Stomach (tissue), 4 donors: ENCODE results near the gene GRIK2.

Source experiments
- CTCF ChIP-seq, 7 experiments: fragments of 450-650 bp in 4 of 7; fragments of 200-600 bp in 3 of 7; sonication (generic) in 3 of 7; IDR thresholded peaks; one replicate each; pipeline ENCODE4 v1.5.1; 2016 to 2019; ENCODE audit warnings: antibody characterized with exemption in 7 of 7, control low read depth in 2 of 7, mild to moderate bottlenecking in 1 of 7
- EP300 ChIP-seq: sonication (generic); formaldehyde crosslinking; IDR thresholded peaks from one replicate; pipeline ENCODE4 v1.6.1; 2017; ENCODE audit warnings: antibody characterized with exemption
- POLR2A ChIP-seq, 4 donors: fragments of 450-650 bp; IDR thresholded peaks; one replicate each; pipeline ENCODE4 v1.6.1; 2016; ENCODE audit warnings: antibody characterized with exemption in 4 of 4, control low read depth in 2 of 4, mild to moderate bottlenecking in 1 of 4, moderate library complexity in 1 of 4

DNA sequence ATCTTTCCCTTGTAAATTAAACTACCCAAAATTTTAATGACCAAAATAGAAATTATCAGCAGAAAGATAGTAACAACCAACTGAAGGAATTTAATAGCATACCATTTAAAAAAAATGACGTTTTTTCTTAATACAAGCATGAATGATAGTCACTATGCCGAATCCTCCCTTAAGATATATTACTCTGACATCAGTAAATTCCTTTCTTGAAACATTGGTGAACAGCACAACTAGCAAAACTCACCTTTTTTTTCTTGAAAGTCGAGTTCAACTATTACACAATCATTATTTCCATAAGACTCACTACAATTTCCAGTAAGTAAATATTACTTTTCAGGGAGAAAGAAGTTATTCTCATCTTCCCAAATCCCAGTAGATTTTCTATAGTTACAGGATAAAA is 433.2 kb downstream of the GRIK2 start:
- TF ChIP-seq CTCF (IDR thresholded peaks at IDR 0.05) = no peak
- TF ChIP-seq POLR2A (IDR thresholded peaks at IDR 0.05) = no peak
- TF ChIP-seq EP300 = no peak
